HFFc6 (cell line): ENCODE results near the gene SLC17A5. TPM values are rescaled to one million over a fixed set of nuclear protein-coding genes. Genes with fewer than 3 reads are reported as not detected.

ENCODE experiments used
- DNase-seq: peaks from one replicate; pipeline ENCODE4 v3.0.0-alpha.2; 2018
- H3K27ac Mint-ChIP-seq: 2 replicates; pipeline ENCODE4 v1.8.0; 2020; ENCODE audit warnings: mild to moderate bottlenecking, mixed read lengths
- H3K27me3 Mint-ChIP-seq: 2 replicates; pipeline ENCODE4 v1.8.0; 2021; ENCODE audit warnings: mild to moderate bottlenecking, moderate library complexity, mixed read lengths; ENCODE audit not compliant: insufficient read depth
- H3K36me3 Mint-ChIP-seq: 2 replicates; pipeline ENCODE4 v1.8.0; 2021; ENCODE audit warnings: low read depth, mixed read lengths
- H3K4me1 Mint-ChIP-seq: 2 replicates; pipeline ENCODE4 v1.8.0; 2020; ENCODE audit warnings: low read depth, mixed read lengths
- H3K4me3 Mint-ChIP-seq: 2 replicates; pipeline ENCODE4 v1.8.0; 2020; ENCODE audit warnings: mild to moderate bottlenecking, moderate library complexity, mixed read lengths
- H3K9me3 Mint-ChIP-seq: 2 replicates; pipeline ENCODE4 v1.8.0; 2020; ENCODE audit warnings: mild to moderate bottlenecking, mixed read lengths
- CTCF ChIP-seq: fragments of 200-600 bp; sonication (generic); IDR thresholded peaks from 2 replicates; pipeline ENCODE4 v1.5.0; 2021; ENCODE audit warnings: antibody characterized with exemption, mild to moderate bottlenecking
- total RNA-seq, 6 experiments: library from RNA; stranded (reverse); fragmentation: NEBNext Ultra II Directional; extraction: Animal tissue kit (Norgen Biotek cat#: 25700); gene quantifications; 2 replicates in 1 of 6; 3 replicates in 5 of 6; pipeline ENCODE4 v1.2.3, GENCODE V29; 2021

Gene SLC17A5
- total RNA-seq, 6 experiments from 2014 or later, result 20.4 to 29.9 (median 26.8) TPM

GRCh38 chr6:73664701-73665100 lies 10.9 kb upstream of the SLC17A5 start:
- no peak overlapping the region for H3K4me3 Mint-ChIP-seq
- peak overlapping the region; percentile 1; the same call in 1 of the 2 replicates for H3K27ac Mint-ChIP-seq
- H3K9me3 Mint-ChIP-seq, result no peaks in the 10 kb centered on the region
- H3K27me3 Mint-ChIP-seq, result no peaks in the 10 kb centered on the region; the same call in 1 of the 2 replicates
- no peaks in the 10 kb centered on the region for H3K36me3 Mint-ChIP-seq
- TF ChIP-seq CTCF, result no peak
- peaks cover 35% of the 10 kb centered on the region for H3K4me1 Mint-ChIP-seq
- no peak for DNase-seq

GRCh38 chr6:73657201-73657600 lies 3.4 kb upstream of the SLC17A5 start:
- Mint-ChIP-seq H3K4me1 (peaks cover 39% of the 10 kb centered on the region), H3K36me3 (no peaks in the 10 kb centered on the region), H3K9me3 (no peaks in the 10 kb centered on the region), H3K27me3 (peaks cover 3% of the 10 kb centered on the region; the same call in 1 of the 2 replicates), H3K27ac (0 out of 2 replicates have a peak overlapping the region, but pooled peaks have one; percentile 13), H3K4me3 (no peak overlapping the region)
- TF ChIP-seq CTCF, result no peak
- DNase-seq, result no peak

- H3K4me1 Mint-ChIP-seq, result peaks cover 44% of the 10 kb centered on the region
- TF ChIP-seq CTCF, result no peak
- no peak overlapping the region for H3K4me3 Mint-ChIP-seq
- H3K9me3 Mint-ChIP-seq, result no peaks in the 10 kb centered on the region
- H3K27me3 Mint-ChIP-seq, result peaks cover 3% of the 10 kb centered on the region; the same call in 1 of the 2 replicates
- H3K36me3 Mint-ChIP-seq, result no peaks in the 10 kb centered on the region
- H3K27ac Mint-ChIP-seq, result 0 out of 2 replicates have a peak overlapping the region, but pooled peaks have one; percentile 13
- no peak for DNase-seq
Observed at GRCh38 chr6:73656531-73657145, 2.8 kb upstream of the SLC17A5 start.

GRCh38 chr6:73655341-73655917 lies 1.6 kb upstream of the SLC17A5 start:
- no peaks in the 10 kb centered on the region for H3K36me3 Mint-ChIP-seq
- no peak overlapping the region; the same call in 1 of the 2 replicates for H3K27ac Mint-ChIP-seq
- DNase-seq, result no peak

More at GRCh38 chr6:73655341-73655917, 1.6 kb upstream of the SLC17A5 start:
- Mint-ChIP-seq H3K4me1 (peaks cover 44% of the 10 kb centered on the region), H3K9me3 (no peaks in the 10 kb centered on the region), H3K27me3 (peaks cover 3% of the 10 kb centered on the region; the same call in 1 of the 2 replicates), H3K4me3 (peak overlapping the region; percentile 52; the same call in 1 of the 2 replicates)
- no peak for TF ChIP-seq CTCF
